ENCODE results near the gene FBXL16. TPM values are rescaled to one million over a fixed set of nuclear protein-coding genes. Genes with fewer than 3 reads are reported as not detected.

The FBXL16 gene
- total RNA-seq, 4 donors from 2014 or later, result 5.8 to 7.5 (median 6.9) TPM

GRCh38 chr16:750485-750884 is 44.9 kb upstream of the FBXL16 start:
- no peaks in the 10 kb centered on the region for H3K4me1 ChIP-seq
- no peak overlapping the region for H3K4me3 ChIP-seq (replicated peaks in 1 of 3)
- peak; percentile 30 to 38 for DNase-seq
- H3K27ac ChIP-seq, result no peak overlapping the region
- H3K36me3 ChIP-seq, result no peaks in the 10 kb centered on the region
- WGBS, 2 donors, result 21 to 30% methylated on average over 9 of the region's 9 CpGs
- intact Hi-C loops (cut with DNase I), result no loop called here
- H3K27me3 ChIP-seq, result no peaks in the 10 kb centered on the region
- TF ChIP-seq CTCF (IDR thresholded peaks at IDR 0.05) (no peak), POLR2A (IDR thresholded peaks at IDR 0.05) (no peak)
- H3K9me3 ChIP-seq, result no peaks in the 10 kb centered on the region

GRCh38 chr16:749010-749409 is 43.4 kb upstream of the FBXL16 start:
- intact Hi-C loops (cut with DNase I), result no loop called here
- Histone ChIP-seq H3K27me3 (no peaks in the 10 kb centered on the region), H3K4me3 (replicated peaks in 1 of 3) (no peak overlapping the region), H3K9me3 (no peaks in the 10 kb centered on the region), H3K27ac (no peak overlapping the region), H3K4me1 (no peaks in the 10 kb centered on the region), H3K36me3 (no peaks in the 10 kb centered on the region)
- WGBS, 2 donors, result 75 to 83% methylated on average over 6 of the region's 6 CpGs
- no peak for DNase-seq
- no peak for TF ChIP-seq CTCF (IDR thresholded peaks at IDR 0.05)
- no peak for TF ChIP-seq POLR2A (IDR thresholded peaks at IDR 0.05)

GRCh38 chr16:747978-748746 is 42.6 kb upstream of the FBXL16 start:
- Histone ChIP-seq H3K27ac (no peak overlapping the region), H3K4me3 (replicated peaks in 1 of 3) (no peak overlapping the region), H3K36me3 (no peaks in the 10 kb centered on the region), H3K27me3 (no peaks in the 10 kb centered on the region), H3K9me3 (no peaks in the 10 kb centered on the region), H3K4me1 (no peaks in the 10 kb centered on the region)
- intact Hi-C loops (cut with DNase I), result no loop called here
- WGBS, 2 donors, result 88 to 90% methylated on average over 24 to 33 of the region's 39 CpGs
- no peak for TF ChIP-seq POLR2A (IDR thresholded peaks at IDR 0.05)
- TF ChIP-seq CTCF (IDR thresholded peaks at IDR 0.05), result no peak
- DNase-seq, result no peak

GRCh38 chr16:746637-747036 is 41.0 kb upstream of the FBXL16 start:
- 75 to 86% methylated on average over 9 to 10 of the region's 13 CpGs for WGBS, 2 donors
- no peak overlapping the region for H3K27ac ChIP-seq
- no peaks in the 10 kb centered on the region for H3K4me1 ChIP-seq
- no peaks in the 10 kb centered on the region for H3K9me3 ChIP-seq
- no peaks in the 10 kb centered on the region for H3K27me3 ChIP-seq
- no peaks in the 10 kb centered on the region for H3K36me3 ChIP-seq
- no peak for TF ChIP-seq POLR2A (IDR thresholded peaks at IDR 0.05)
- TF ChIP-seq CTCF (IDR thresholded peaks at IDR 0.05), result no peak
- no peak overlapping the region for H3K4me3 ChIP-seq (replicated peaks in 1 of 3)
- no peak for DNase-seq
- intact Hi-C loops (cut with DNase I), result no loop called here

- Histone ChIP-seq H3K4me1 (peaks cover 4 to 5% of the 10 kb centered on the region in 2 donors), H3K27me3 (no peaks in the 10 kb centered on the region), H3K4me3 (replicated peaks in 1 of 3) (no peak overlapping the region), H3K36me3 (no peaks in the 10 kb centered on the region), H3K9me3 (no peaks in the 10 kb centered on the region), H3K27ac (no peak overlapping the region)
- intact Hi-C loops (cut with DNase I), result no loop called here
- peak in 2 of 6 experiments; percentile 31 to 45 for TF ChIP-seq CTCF (IDR thresholded peaks at IDR 0.05)
- no peak for TF ChIP-seq POLR2A (IDR thresholded peaks at IDR 0.05)
- peak; percentile 48 to 57 for DNase-seq
- WGBS, 2 donors, result 5 to 10% methylated on average over 3 to 4 of the region's 14 CpGs
Measured at GRCh38 chr16:745739-746138, 40.1 kb upstream of the FBXL16 start.
